ENCODE measurements around the gene FGF11.

DNA sequence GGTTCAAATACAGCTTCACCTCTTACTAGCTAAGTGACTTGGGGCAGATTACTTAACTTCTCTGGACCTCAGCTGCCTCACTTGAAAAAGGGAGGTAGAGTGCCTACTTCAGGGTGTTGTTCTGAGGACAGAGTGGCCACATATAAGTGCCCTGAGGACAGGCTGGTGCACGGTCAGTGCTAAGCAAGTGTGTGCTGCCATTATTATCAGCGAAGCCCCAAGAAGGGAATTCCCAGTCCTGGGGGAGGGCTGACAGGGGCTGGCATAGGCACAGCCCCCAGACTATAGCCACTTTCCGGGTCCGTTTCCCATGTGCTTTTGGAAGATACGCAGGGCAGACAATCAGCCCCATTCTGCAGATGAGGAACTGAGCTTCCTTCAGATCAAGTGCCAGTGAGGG, 37.6 kb downstream of the FGF11 start:
- TF ChIP-seq EP300 (IDR thresholded peaks at IDR 0.05) (no peak), CTCF (IDR thresholded peaks at IDR 0.05) (no peak), POLR2A (IDR thresholded peaks at IDR 0.05) (no peak)
